Skeletal muscle cell (primary cell): ENCODE results near the gene ERAP2.
A peak's percentile ranks its signal among the peaks of the same experiment; 100 is the strongest.
"Not testable (repeated sequence)": the region's sequence is repeated elsewhere in the genome, so short reads cannot be mapped to it uniquely, and the experiment has no call there.

ENCODE experiments used
- DNase-seq: peaks from one replicate; pipeline ENCODE4 v3.0.0-alpha.2; 2010; ENCODE audit warnings: low read depth
- H3K4me3 ChIP-seq: 2 replicates; pipeline ENCODE4 v1.5.1; 2011; ENCODE audit warnings: low read depth, mild to moderate bottlenecking, control low read depth, low read length, moderate library complexity

The ERAP2 gene

GRCh38 chr5:96857924-96858323, 18.4 kb upstream of the ERAP2 start:
- no peak for DNase-seq
- no peak overlapping the region for H3K4me3 ChIP-seq

- H3K4me3 ChIP-seq: no peak overlapping the region
- DNase-seq: no peak
These were observed 16.9 kb upstream of the ERAP2 start for GRCh38 chr5:96859375-96859774.

GRCh38 chr5:96861076-96861475, 15.2 kb upstream of the ERAP2 start:
- DNase-seq: no peak
- no peak overlapping the region for H3K4me3 ChIP-seq

GRCh38 chr5:96863114-96863513, 13.2 kb upstream of the ERAP2 start:
- DNase-seq: no peak

GRCh38 chr5:96863949-96864584, 12.2 kb upstream of the ERAP2 start:
- no peak for DNase-seq
- H3K4me3 ChIP-seq: no peak overlapping the region

More at GRCh38 chr5:96863114-96863513, 13.2 kb upstream of the ERAP2 start:
- no peak overlapping the region for H3K4me3 ChIP-seq

GRCh38 chr5:96864922-96865530, 11.3 kb upstream of the ERAP2 start:
- DNase-seq: no peak
- H3K4me3 ChIP-seq: no peak overlapping the region

GRCh38 chr5:96868603-96869371, 7.5 kb upstream of the ERAP2 start:
- DNase-seq: peak; percentile 38

GRCh38 chr5:96869372-96869641, 7.0 kb upstream of the ERAP2 start:
- DNase-seq: no peak
- H3K4me3 ChIP-seq: no peak overlapping the region

More at GRCh38 chr5:96868603-96869371, 7.5 kb upstream of the ERAP2 start:
- H3K4me3 ChIP-seq: no peak overlapping the region

GRCh38 chr5:96870094-96871026, 5.9 kb upstream of the ERAP2 start:
- no peak overlapping the region for H3K4me3 ChIP-seq
- DNase-seq: no peak

GRCh38 chr5:96871027-96871399, 5.3 kb upstream of the ERAP2 start:
- no peak for DNase-seq
- no peak overlapping the region for H3K4me3 ChIP-seq

GRCh38 chr5:96871686-96872085, 4.6 kb upstream of the ERAP2 start:
- no peak overlapping the region for H3K4me3 ChIP-seq
- DNase-seq: no peak

- no peak for DNase-seq
- no peak overlapping the region for H3K4me3 ChIP-seq
These were observed 2.9 kb upstream of the ERAP2 start for GRCh38 chr5:96873449-96873848.

- no peak overlapping the region for H3K4me3 ChIP-seq
- DNase-seq: no peak
These were observed 1.7 kb upstream of the ERAP2 start for GRCh38 chr5:96874631-96875030.

- H3K4me3 ChIP-seq: peak overlapping the region; percentile 47
- DNase-seq: no peak
These were observed 459 bp upstream of the ERAP2 start for GRCh38 chr5:96875791-96876291.

GRCh38 chr5:96876977-96877469, 723 bp downstream of the ERAP2 start:
- not testable (repeated sequence) for DNase-seq
- H3K4me3 ChIP-seq: peak overlapping the region; percentile 47

- H3K4me3 ChIP-seq: no peak overlapping the region
- no peak for DNase-seq
These were observed 3.4 kb downstream of the ERAP2 start for GRCh38 chr5:96879665-96880064.

GRCh38 chr5:96880444-96881164, 4.3 kb downstream of the ERAP2 start:
- no peak overlapping the region for H3K4me3 ChIP-seq
- no peak for DNase-seq

- no peak for DNase-seq
- H3K4me3 ChIP-seq: no peak overlapping the region
These were observed 5.3 kb downstream of the ERAP2 start for GRCh38 chr5:96881511-96882115.

GRCh38 chr5:96883871-96884270, 7.6 kb downstream of the ERAP2 start:
- no peak for DNase-seq
- no peak overlapping the region for H3K4me3 ChIP-seq
